ENCODE results near the gene VPS39. TPM values are rescaled to one million over a fixed set of nuclear protein-coding genes. Genes with fewer than 3 reads are reported as not detected.

The VPS39 gene
- total RNA-seq, 1 donor from 2014 or later: 76.8 TPM

DNA sequence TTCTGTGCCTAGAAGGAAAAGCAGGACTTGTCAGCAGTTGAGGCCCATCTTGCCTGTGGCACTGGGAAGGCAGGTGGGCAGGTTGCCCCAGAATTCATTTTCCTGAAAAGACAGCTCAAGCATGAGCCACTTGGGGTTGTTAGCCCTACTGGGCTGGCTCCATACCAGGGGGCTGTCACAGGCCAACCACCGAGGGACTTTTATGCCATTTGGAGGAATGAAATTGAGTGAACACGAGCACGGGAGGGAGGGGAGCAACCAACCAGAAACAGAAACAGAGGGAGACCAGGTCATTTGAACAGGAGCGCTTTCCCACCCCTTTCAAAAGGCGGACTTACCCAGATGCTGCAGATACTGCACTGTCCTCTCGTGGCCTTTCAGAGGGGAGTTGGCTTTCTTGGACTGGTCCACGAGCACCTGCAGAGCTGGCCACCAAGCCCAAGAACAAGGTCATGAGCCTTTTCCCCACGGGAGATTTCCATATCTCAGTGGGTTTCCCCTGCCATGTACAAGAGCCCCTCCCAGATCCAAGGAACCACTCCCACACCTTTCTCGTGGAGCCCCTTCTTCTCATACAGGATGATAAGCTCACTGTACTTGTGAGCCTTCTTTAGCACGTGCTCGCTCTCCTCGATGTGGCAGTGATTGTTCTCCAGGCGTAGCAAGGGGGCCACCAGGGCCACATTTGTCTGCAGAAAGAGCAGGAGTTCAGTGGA is 41.7 kb downstream of the VPS39 start:
- H3K36me3 Mint-ChIP-seq: peaks cover 37% of the 10 kb centered on the region

GRCh38 chr15:42165106-42165505 is 43.0 kb downstream of the VPS39 start:
- DNase-seq (ENCODE audit: extremely low spot score, unreplicated experiment): no peak
- Mint-ChIP-seq H3K9me3 (no peaks in the 10 kb centered on the region), H3K27me3 (no peaks in the 10 kb centered on the region), H3K4me3 (no peak overlapping the region), H3K4me1 (ENCODE audit: unreplicated experiment) (no peaks in the 10 kb centered on the region), H3K36me3 (peaks cover 39% of the 10 kb centered on the region), H3K27ac (no peak overlapping the region)
- TF ChIP-seq, protein P1, sequence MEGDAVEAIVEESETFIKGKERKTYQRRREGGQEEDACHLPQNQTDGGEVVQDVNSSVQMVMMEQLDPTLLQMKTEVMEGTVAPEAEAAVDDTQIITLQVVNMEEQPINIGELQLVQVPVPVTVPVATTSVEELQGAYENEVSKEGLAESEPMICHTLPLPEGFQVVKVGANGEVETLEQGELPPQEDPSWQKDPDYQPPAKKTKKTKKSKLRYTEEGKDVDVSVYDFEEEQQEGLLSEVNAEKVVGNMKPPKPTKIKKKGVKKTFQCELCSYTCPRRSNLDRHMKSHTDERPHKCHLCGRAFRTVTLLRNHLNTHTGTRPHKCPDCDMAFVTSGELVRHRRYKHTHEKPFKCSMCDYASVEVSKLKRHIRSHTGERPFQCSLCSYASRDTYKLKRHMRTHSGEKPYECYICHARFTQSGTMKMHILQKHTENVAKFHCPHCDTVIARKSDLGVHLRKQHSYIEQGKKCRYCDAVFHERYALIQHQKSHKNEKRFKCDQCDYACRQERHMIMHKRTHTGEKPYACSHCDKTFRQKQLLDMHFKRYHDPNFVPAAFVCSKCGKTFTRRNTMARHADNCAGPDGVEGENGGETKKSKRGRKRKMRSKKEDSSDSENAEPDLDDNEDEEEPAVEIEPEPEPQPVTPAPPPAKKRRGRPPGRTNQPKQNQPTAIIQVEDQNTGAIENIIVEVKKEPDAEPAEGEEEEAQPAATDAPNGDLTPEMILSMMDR (conservative IDR thresholded peaks at IDR 0.05): no peak

More for the DNA sequence above, 41.7 kb downstream of the VPS39 start:
- Mint-ChIP-seq H3K27me3 (no peaks in the 10 kb centered on the region), H3K4me1 (ENCODE audit: unreplicated experiment) (no peaks in the 10 kb centered on the region), H3K27ac (no peak overlapping the region), H3K4me3 (no peak overlapping the region), H3K9me3 (no peaks in the 10 kb centered on the region)
- TF ChIP-seq, protein P1 (conservative IDR thresholded peaks at IDR 0.05): no peak
- no peak for DNase-seq (ENCODE audit: extremely low spot score, unreplicated experiment)

GRCh38 chr15:42163947-42164550 is 44.1 kb downstream of the VPS39 start:
- H3K36me3 Mint-ChIP-seq: peaks cover 32% of the 10 kb centered on the region
- no peaks in the 10 kb centered on the region for H3K4me1 Mint-ChIP-seq (ENCODE audit: unreplicated experiment)
- no peaks in the 10 kb centered on the region for H3K9me3 Mint-ChIP-seq
- no peak overlapping the region for H3K4me3 Mint-ChIP-seq
- H3K27ac Mint-ChIP-seq: no peak overlapping the region
- DNase-seq (ENCODE audit: extremely low spot score, unreplicated experiment): no peak
- H3K27me3 Mint-ChIP-seq: no peaks in the 10 kb centered on the region
- TF ChIP-seq, protein P1 (conservative IDR thresholded peaks at IDR 0.05): no peak

DNA sequence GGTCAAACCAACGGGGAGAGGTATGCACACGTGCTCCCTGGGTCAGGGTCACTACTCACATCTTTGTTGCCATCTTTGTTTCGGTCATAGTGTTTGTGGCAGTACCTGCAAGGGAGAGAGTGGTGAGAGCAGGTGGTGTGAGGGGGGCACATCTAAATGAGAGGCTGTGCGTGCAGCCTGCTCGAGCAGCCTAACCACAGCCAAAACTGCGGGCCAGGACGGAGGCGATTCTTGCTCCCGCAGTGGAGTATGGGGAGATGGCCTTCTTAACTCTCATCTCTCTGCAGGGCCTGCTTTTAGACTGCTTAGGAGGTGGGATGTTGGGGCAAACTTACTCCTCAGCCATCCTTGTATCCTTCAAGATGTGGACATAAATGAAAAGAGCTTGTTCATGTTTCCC is 44.8 kb downstream of the VPS39 start:
- Mint-ChIP-seq H3K4me3 (no peak overlapping the region), H3K27me3 (no peaks in the 10 kb centered on the region), H3K9me3 (no peaks in the 10 kb centered on the region), H3K27ac (no peak overlapping the region), H3K36me3 (peaks cover 37% of the 10 kb centered on the region), H3K4me1 (ENCODE audit: unreplicated experiment) (no peaks in the 10 kb centered on the region)
- DNase-seq (ENCODE audit: extremely low spot score, unreplicated experiment): no peak
- TF ChIP-seq, protein P1 (conservative IDR thresholded peaks at IDR 0.05): no peak

DNA sequence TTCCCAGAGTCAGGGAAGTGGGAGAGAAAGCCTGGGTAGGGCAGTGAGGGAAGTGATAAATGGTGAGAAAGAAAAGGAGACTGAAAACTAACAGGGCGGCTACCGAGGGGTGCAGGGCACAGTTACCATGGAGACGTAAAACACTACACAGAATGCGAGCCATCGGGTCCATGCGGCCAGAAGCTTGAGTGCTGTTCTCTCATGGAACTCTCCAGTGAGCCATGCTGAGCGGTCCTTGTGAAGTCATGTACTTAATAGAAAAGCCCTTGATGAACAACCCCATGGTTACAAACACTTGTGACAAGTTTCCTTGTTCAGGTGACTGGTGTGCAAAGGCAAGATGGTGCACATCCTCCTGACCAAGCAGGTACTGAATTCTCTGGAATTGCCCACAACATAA is 48.0 kb downstream of the VPS39 start:
- Mint-ChIP-seq H3K36me3 (peaks cover 24% of the 10 kb centered on the region), H3K9me3 (no peaks in the 10 kb centered on the region), H3K27me3 (no peaks in the 10 kb centered on the region), H3K4me1 (ENCODE audit: unreplicated experiment) (peaks cover 8% of the 10 kb centered on the region), H3K27ac (no peak overlapping the region), H3K4me3 (no peak overlapping the region)
- TF ChIP-seq, protein P1 (conservative IDR thresholded peaks at IDR 0.05): no peak
- DNase-seq (ENCODE audit: extremely low spot score, unreplicated experiment): no peak
